Spleen (tissue), 11 donors: ENCODE measurements around the gene CDRT4. TPM values are rescaled to one million over a fixed set of nuclear protein-coding genes. Genes with fewer than 3 reads are reported as not detected.

Experiments
- DNase-seq: peaks from one replicate; pipeline ENCODE4 v3.0.0-alpha.2; 2020
- H3K27ac ChIP-seq, 8 donors: fragments of 200-600 bp; sonication (generic) in 7 of 8; 1 replicate in 4 of 8; 2 replicates in 4 of 8; pipeline versions ENCODE4 v1.5.0 to v1.8.0; 2016 to 2021; ENCODE audit warnings: inconsistent platforms in 4 of 8, mild to moderate bottlenecking in 4 of 8, moderate library complexity in 1 of 8
- H3K27me3 ChIP-seq, 7 donors: fragments of 200-600 bp; sonication (generic) in 6 of 7; replicated peaks in 1 of 7; 1 replicate in 4 of 7; 2 replicates in 3 of 7; pipeline versions ENCODE4 v1.5.0 to v1.8.0; 2016 to 2021; ENCODE audit warnings: inconsistent platforms in 3 of 7, mild to moderate bottlenecking in 1 of 7
- H3K36me3 ChIP-seq, 6 donors: fragments of 200-600 bp; sonication (generic) in 5 of 6; 1 replicate in 4 of 6; 2 replicates in 2 of 6; pipeline versions ENCODE4 v1.5.0 to v1.8.0; 2016 to 2021; ENCODE audit warnings: inconsistent platforms in 2 of 6
- H3K4me1 ChIP-seq, 6 donors: fragments of 200-600 bp; sonication (generic) in 5 of 6; 1 replicate in 3 of 6; 2 replicates in 3 of 6; pipeline versions ENCODE4 v1.5.0 to v1.8.0; 2016 to 2021; ENCODE audit warnings: inconsistent platforms in 3 of 6
- H3K4me3 ChIP-seq, 8 donors: fragments of 200-600 bp; sonication (generic) in 7 of 8; 1 replicate in 4 of 8; 2 replicates in 4 of 8; pipeline versions ENCODE4 v1.5.0 to v1.8.0; 2016 to 2021; ENCODE audit warnings: inconsistent platforms in 4 of 8, mild to moderate bottlenecking in 4 of 8, moderate library complexity in 2 of 8
- H3K9me3 ChIP-seq, 8 donors: fragments of 200-600 bp; sonication (generic) in 7 of 8; 1 replicate in 4 of 8; 2 replicates in 4 of 8; pipeline versions ENCODE4 v1.5.0 to v1.8.0; 2016 to 2021; ENCODE audit warnings: inconsistent platforms in 4 of 8
- POLR2A ChIP-seq, 3 donors: fragments of 450-650 bp; IDR thresholded peaks; one replicate each; pipeline ENCODE4 v1.5.1; 2017; ENCODE audit warnings: antibody characterized with exemption in 3 of 3, mild to moderate bottlenecking in 1 of 3
- POLR2AphosphoS5 ChIP-seq, 3 donors: sonication (generic); formaldehyde crosslinking; IDR thresholded peaks; one replicate each; pipeline ENCODE4 v1.5.1; 2017; ENCODE audit warnings: antibody characterized with exemption in 3 of 3
- WGBS, 5 donors: extraction: QIAGEN DNeasy Blood & Tissue Kit in 3 of 5; methylation state at CpG; one replicate each; pipeline versions ENCODE4 v1.1.5 to v1.1.7; 2013 to 2018; 5-methylcytosine and 5-hydroxymethylcytosine counted together
- intact Hi-C: fragments of 100-400 bp; cut with DNase I; formaldehyde crosslinking; loops from one replicate; pipeline ENCODE4 v1.15.0; 2023; ENCODE audit warnings: low total_unique reads
- polyA plus RNA-seq, 3 donors: library from polyadenylated mRNA; stranded (reverse); fragments of 200-250 nt; gene quantifications; one replicate each; pipeline ENCODE4 v1.2.1, GENCODE V29; 2013
- total RNA-seq, 7 donors: library from RNA; depleted of rRNA in 3 of 7; stranded (reverse); fragments of >200 nt in 3 of 7; fragmentation: NEBNext Ultra II Directional in 4 of 7; extraction: Animal tissue kit (Norgen Biotek cat#: 25700) in 4 of 7; gene quantifications; one replicate each; pipeline versions ENCODE4 v1.1.0 to v1.2.1, GENCODE V29; 2016 to 2021
- TF ChIP-seq, protein P1 (sequence below), 11 experiments: fragments of 200-600 bp in 7 of 11; fragments of 450-650 bp in 4 of 11; sonication (generic) in 4 of 11; IDR thresholded peaks in 8 of 11; conservative IDR thresholded peaks in 3 of 11; 1 replicate in 7 of 11; 2 replicates in 4 of 11; pipeline versions ENCODE4 v1.4.0 to v1.8.0; 2016 to 2021; ENCODE audit warnings: antibody characterized with exemption in 11 of 11, inconsistent platforms in 4 of 11, mild to moderate bottlenecking in 1 of 11
- donor health status: healthy with polysubstance abuse.
- donor health status: DM: no; HTN: no; CAD: no; lungs with moderate emphysema.
- donor health status: DM: no; HTN: no; CAD: no.
- donor health status: Bipolar disorder and iron deficiency.
- donor health status: healthy.
- donor health status: DM: no; HTN: no; CAD: no.
- donor health status: DM: yes; HTN: yes; CAD: no.

Gene CDRT4
- total and polyA plus RNA-seq, 10 donors, result 4.5 to 18.7 (median 14.0) TPM

DNA sequence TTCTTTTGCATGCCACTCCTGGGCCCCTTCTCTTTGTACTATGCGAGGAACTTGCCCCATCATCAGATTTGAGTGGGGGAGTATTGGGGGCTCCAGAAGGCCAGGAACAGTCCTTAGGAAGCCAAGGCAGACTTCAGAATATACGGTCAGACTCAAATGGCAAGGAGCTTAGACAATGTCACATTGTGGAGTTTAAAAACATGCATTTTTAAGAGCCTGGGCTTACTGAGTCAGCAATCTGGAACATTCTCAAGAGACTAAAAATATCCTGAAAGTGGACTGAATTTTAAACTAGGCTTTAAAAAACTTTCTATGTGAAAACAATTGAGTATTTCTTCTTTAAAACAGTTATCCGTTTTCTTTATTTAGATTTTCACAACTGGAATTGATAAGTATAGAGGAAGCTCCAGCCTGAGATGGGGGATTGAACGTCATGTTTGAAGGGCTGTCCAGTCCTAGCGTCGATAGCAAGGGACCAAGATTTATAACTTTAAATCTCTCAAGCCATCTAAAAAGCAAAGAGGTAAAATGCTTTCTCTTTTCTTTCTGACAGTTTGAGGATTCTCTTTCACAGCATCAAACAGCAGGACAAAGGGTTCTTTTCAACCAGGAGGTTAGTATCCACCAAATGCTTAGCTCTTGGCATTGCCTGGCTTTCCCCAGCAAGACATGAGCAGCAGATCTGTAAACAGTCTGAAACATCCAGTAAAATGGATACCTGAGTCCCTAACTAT lies 45.8 kb upstream of the CDRT4 start:
- peaks cover 0 to 59% (median 21%) of the 10 kb centered on the region in 6 donors for H3K36me3 ChIP-seq
- no peak overlapping the region for H3K4me3 ChIP-seq
- peaks cover 0 to 12% (median 2%) of the 10 kb centered on the region in 6 donors for H3K4me1 ChIP-seq
- DNase-seq, result no peak
- WGBS, 5 donors, result 84 to 93% (median 85%) methylated on average over 6 of the region's 6 CpGs
- intact Hi-C loops, result no loop called here
- H3K9me3 ChIP-seq, result no peaks in the 10 kb centered on the region
- H3K27ac ChIP-seq, result peak overlapping the region in 7 of 8 donors; percentile 13 to 52 (median 48)
- TF ChIP-seq, protein P1, sequence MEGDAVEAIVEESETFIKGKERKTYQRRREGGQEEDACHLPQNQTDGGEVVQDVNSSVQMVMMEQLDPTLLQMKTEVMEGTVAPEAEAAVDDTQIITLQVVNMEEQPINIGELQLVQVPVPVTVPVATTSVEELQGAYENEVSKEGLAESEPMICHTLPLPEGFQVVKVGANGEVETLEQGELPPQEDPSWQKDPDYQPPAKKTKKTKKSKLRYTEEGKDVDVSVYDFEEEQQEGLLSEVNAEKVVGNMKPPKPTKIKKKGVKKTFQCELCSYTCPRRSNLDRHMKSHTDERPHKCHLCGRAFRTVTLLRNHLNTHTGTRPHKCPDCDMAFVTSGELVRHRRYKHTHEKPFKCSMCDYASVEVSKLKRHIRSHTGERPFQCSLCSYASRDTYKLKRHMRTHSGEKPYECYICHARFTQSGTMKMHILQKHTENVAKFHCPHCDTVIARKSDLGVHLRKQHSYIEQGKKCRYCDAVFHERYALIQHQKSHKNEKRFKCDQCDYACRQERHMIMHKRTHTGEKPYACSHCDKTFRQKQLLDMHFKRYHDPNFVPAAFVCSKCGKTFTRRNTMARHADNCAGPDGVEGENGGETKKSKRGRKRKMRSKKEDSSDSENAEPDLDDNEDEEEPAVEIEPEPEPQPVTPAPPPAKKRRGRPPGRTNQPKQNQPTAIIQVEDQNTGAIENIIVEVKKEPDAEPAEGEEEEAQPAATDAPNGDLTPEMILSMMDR (IDR thresholded peaks at IDR 0.05 in 8 of 11, conservative IDR thresholded peaks at IDR 0.05 in 3 of 11), result no peak
- no peak for TF ChIP-seq POLR2A (IDR thresholded peaks at IDR 0.05)
- no peak for TF ChIP-seq POLR2AphosphoS5 (IDR thresholded peaks at IDR 0.05)
- H3K27me3 ChIP-seq, result no peaks in the 10 kb centered on the region

DNA sequence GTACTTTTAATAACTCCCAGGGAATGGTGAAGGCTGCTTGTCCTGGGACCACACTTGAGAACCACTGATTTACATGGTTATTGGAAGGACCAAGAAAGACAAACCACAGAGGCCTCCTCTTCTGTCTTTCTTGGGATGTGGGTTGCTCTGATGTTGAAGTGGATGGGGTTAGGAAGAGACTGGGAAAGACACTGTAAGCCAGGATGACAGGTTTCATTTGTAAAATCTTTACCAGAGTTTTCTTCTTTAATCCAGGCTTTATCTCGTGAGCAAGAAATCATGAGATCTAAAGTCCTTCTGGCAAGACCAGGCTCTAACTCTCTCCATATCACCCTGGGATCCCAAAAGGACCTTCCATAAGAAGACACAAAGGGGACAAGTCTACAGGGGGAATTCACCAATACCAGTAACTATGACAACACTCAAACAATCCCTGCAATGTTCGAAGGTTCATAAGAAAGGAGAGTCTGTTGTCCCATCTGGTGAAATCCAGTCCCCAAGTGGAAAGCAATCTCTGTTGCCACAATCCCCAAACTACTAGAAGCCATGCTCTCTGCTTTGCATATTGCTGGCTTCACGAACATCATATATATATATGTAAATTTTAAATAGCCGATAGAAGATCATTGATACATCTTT lies 44.8 kb upstream of the CDRT4 start:
- no peak for TF ChIP-seq POLR2A (IDR thresholded peaks at IDR 0.05)
- Histone ChIP-seq H3K4me1 (peaks cover 0 to 12% (median 2%) of the 10 kb centered on the region in 6 donors), H3K9me3 (no peaks in the 10 kb centered on the region), H3K4me3 (no peak overlapping the region), H3K27ac (peak overlapping the region in 6 of 8 donors; percentile 9 to 52 (median 44)), H3K36me3 (peaks cover 0 to 58% (median 21%) of the 10 kb centered on the region in 6 donors), H3K27me3 (no peaks in the 10 kb centered on the region)
- 93 to 99% (median 94%) methylated on average over 4 of the region's 4 CpGs for WGBS, 5 donors
- intact Hi-C loops, result no loop called here
- DNase-seq, result no peak

DNA sequence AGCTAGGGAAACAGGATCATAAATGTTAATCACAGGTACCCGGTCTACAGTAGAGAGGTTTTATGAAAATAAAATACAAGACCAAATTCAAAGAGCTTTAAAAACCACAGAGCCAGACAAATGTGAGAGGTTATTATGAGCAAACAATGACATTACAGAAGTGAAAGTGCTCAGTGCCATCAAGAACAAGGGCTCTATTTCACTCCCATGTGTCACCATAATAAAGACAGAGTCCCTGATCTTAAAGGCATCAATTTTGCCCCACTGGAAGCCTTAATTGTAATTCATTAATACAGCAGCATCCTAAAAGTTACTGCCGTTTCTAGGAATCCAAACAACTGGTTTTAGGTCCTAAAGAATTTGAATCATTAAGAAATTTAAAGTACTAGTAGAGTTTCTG lies 43.7 kb upstream of the CDRT4 start:
- intact Hi-C loops, result no loop called here
- Histone ChIP-seq H3K36me3 (peaks cover 0 to 58% (median 17%) of the 10 kb centered on the region in 6 donors), H3K4me3 (no peak overlapping the region), H3K27ac (peak overlapping the region in 2 of 8 donors; percentile 7 to 49), H3K27me3 (no peaks in the 10 kb centered on the region), H3K9me3 (no peaks in the 10 kb centered on the region), H3K4me1 (peaks cover 0 to 12% (median 2%) of the 10 kb centered on the region in 6 donors)
- DNase-seq, result no peak
- 45 to 70% (median 67%) methylated on average over 2 of the region's 2 CpGs for WGBS, 5 donors
- no peak for TF ChIP-seq POLR2A (IDR thresholded peaks at IDR 0.05)
- no peak for TF ChIP-seq POLR2AphosphoS5 (IDR thresholded peaks at IDR 0.05)
- TF ChIP-seq, protein P1 (IDR thresholded peaks at IDR 0.05 in 8 of 11, conservative IDR thresholded peaks at IDR 0.05 in 3 of 11), result no peak

DNA sequence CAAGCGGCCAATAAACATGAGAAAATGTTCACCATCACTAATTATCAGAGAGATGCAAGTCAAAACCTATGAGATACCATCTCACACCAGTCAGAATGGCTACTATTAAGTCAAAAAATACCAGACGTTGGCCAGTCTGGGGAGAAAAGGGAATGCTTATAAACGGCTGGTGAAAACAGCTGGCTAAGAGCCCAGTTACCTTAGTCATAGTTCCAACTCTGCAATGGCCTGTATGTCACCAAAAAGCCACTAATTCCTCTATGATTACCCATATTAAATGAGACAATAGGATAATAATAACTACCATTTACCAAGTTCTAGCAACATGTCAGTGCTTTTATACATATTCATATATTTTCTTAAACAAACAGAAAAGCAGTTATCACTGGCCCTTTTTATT lies 42.9 kb upstream of the CDRT4 start:
- Histone ChIP-seq H3K36me3 (peaks cover 0 to 58% (median 10%) of the 10 kb centered on the region in 6 donors), H3K27ac (no peak overlapping the region), H3K9me3 (no peaks in the 10 kb centered on the region), H3K4me1 (peaks cover 0 to 12% (median 2%) of the 10 kb centered on the region in 6 donors), H3K4me3 (no peak overlapping the region), H3K27me3 (no peaks in the 10 kb centered on the region)
- intact Hi-C loops, result no loop called here
- TF ChIP-seq, protein P1 (IDR thresholded peaks at IDR 0.05 in 8 of 11, conservative IDR thresholded peaks at IDR 0.05 in 3 of 11), result no peak
- TF ChIP-seq POLR2AphosphoS5 (IDR thresholded peaks at IDR 0.05) (no peak), POLR2A (IDR thresholded peaks at IDR 0.05) (no peak)
- 69 to 85% (median 84%) methylated on average over 3 of the region's 3 CpGs for WGBS, 5 donors
- no peak for DNase-seq
